Thyroid gland (tissue), 4 donors: ENCODE results near the gene RILPL1. TPM values are rescaled to one million over a fixed set of nuclear protein-coding genes. Genes with fewer than 3 reads are reported as not detected.
"Not testable (repeated sequence)": the region's sequence is repeated elsewhere in the genome, so short reads cannot be mapped to it uniquely, and the experiment has no call there.

Experiments
- DNase-seq, 2 donors: peaks; one replicate each; pipeline ENCODE4 v3.0.0-alpha.2; 2019
- H3K27ac ChIP-seq, 3 donors: fragments of 200-600 bp; sonication (generic); 1 replicate in 2 of 3; 2 replicates in 1 of 3; pipeline ENCODE4 v1.5.1; 2016 to 2019; ENCODE audit warnings: mild to moderate bottlenecking in 1 of 3, moderate library complexity in 1 of 3
- H3K27me3 ChIP-seq: fragments of 200-600 bp; sonication (generic); one replicate; pipeline ENCODE4 v1.5.1; 2019
- H3K36me3 ChIP-seq, 2 donors: fragments of 200-600 bp; sonication (generic); one replicate each; pipeline ENCODE4 v1.5.1; 2016 to 2019
- H3K4me1 ChIP-seq, 2 donors: fragments of 200-600 bp; sonication (generic); one replicate each; pipeline ENCODE4 v1.5.1; 2017 to 2019
- H3K4me3 ChIP-seq, 3 donors: fragments of 200-600 bp; sonication (generic); replicated peaks in 1 of 3; 1 replicate in 2 of 3; 2 replicates in 1 of 3; pipeline ENCODE4 v1.5.1; 2016; ENCODE audit warnings: mild to moderate bottlenecking in 1 of 3
- H3K9me3 ChIP-seq: fragments of 200-600 bp; sonication (generic); one replicate; pipeline ENCODE4 v1.5.1; 2017
- CTCF ChIP-seq, 6 experiments: fragments of 200-600 bp in 3 of 6; fragments of 450-650 bp in 3 of 6; sonication (generic) in 3 of 6; IDR thresholded peaks; one replicate each; pipeline ENCODE4 v1.5.1; 2016 to 2019; ENCODE audit warnings: antibody characterized with exemption in 6 of 6, mild to moderate bottlenecking in 2 of 6, inconsistent platforms in 1 of 6, moderate library complexity in 1 of 6
- POLR2A ChIP-seq, 2 donors: fragments of 450-650 bp; IDR thresholded peaks; one replicate each; pipeline ENCODE4 v1.6.1; 2017; ENCODE audit warnings: antibody characterized with exemption in 2 of 2, mild to moderate bottlenecking in 2 of 2, moderate library complexity in 1 of 2
- WGBS, 2 donors: methylation state at CpG; one replicate each; pipeline ENCODE4 v1.1.5; 2017; 5-methylcytosine and 5-hydroxymethylcytosine counted together
- intact Hi-C: fragments of 100-400 bp; cut with DNase I; formaldehyde crosslinking; loops from one replicate; pipeline ENCODE4 v1.15.1; 2023
- total RNA-seq, 4 donors: library from RNA; depleted of rRNA; stranded (reverse); fragments of >200 nt; gene quantifications; one replicate each; pipeline ENCODE4 v1.2.3, GENCODE V29; 2016

Gene RILPL1
- total RNA-seq, 4 donors from 2014 or later = 22.0 to 37.8 (median 31.6) TPM

GRCh38 chr12:123468786-123469185, 64.7 kb downstream of the RILPL1 start:
- Histone ChIP-seq H3K27me3 (no peaks in the 10 kb centered on the region), H3K36me3 (peaks cover 0 to 19% of the 10 kb centered on the region in 2 donors), H3K4me1 (peaks cover 38 to 51% of the 10 kb centered on the region in 2 donors), H3K9me3 (no peaks in the 10 kb centered on the region), H3K27ac (peak overlapping the region; percentile 41 to 69 (median 64)), H3K4me3 (no peak overlapping the region)
- 4 to 19% methylated on average over 1 of the region's 1 CpG for WGBS, 2 donors
- intact Hi-C loops = no loop called here
- TF ChIP-seq CTCF (IDR thresholded peaks at IDR 0.05) = peak in 3 of 6 experiments; percentile 1 to 14 (median 13)
- TF ChIP-seq POLR2A (IDR thresholded peaks at IDR 0.05) = no peak
- peak; percentile 47 to 72 for DNase-seq

GRCh38 chr12:123465084-123465483, 68.4 kb downstream of the RILPL1 start:
- Histone ChIP-seq H3K36me3 (peaks cover 0 to 10% of the 10 kb centered on the region in 2 donors), H3K9me3 (no peaks in the 10 kb centered on the region), H3K4me1 (peaks cover 30 to 35% of the 10 kb centered on the region in 2 donors), H3K27ac (no peak overlapping the region), H3K4me3 (no peak overlapping the region), H3K27me3 (no peaks in the 10 kb centered on the region)
- 86 to 87% methylated on average over 4 of the region's 4 CpGs for WGBS, 2 donors
- TF ChIP-seq CTCF (IDR thresholded peaks at IDR 0.05) = no peak
- TF ChIP-seq POLR2A (IDR thresholded peaks at IDR 0.05) = no peak
- no peak for DNase-seq
- intact Hi-C loops = no loop called here

- H3K4me3 ChIP-seq, DNase-seq, intact Hi-C loops, H3K27me3 ChIP-seq, H3K27ac ChIP-seq, H3K9me3 ChIP-seq, H3K36me3 ChIP-seq: not testable (repeated sequence)
- peaks cover 22 to 34% of the 10 kb centered on the region in 2 donors for H3K4me1 ChIP-seq
- 93 to 96% methylated on average over 11 of the region's 11 CpGs for WGBS, 2 donors
Measured at GRCh38 chr12:123463174-123463573, 70.3 kb downstream of the RILPL1 start.

- TF ChIP-seq POLR2A (IDR thresholded peaks at IDR 0.05) (peak; percentile 4 to 58), CTCF (IDR thresholded peaks at IDR 0.05) (no peak)
- 0 to 1% methylated on average over 46 of the region's 48 CpGs for WGBS, 2 donors
- intact Hi-C loops = no loop called here
- Histone ChIP-seq H3K9me3 (no peaks in the 10 kb centered on the region), H3K27ac (peak within 1 kb of the TSS; percentile 97 to 99 (median 98)), H3K36me3 (no peaks in the 10 kb centered on the region), H3K4me1 (peaks cover 4 to 15% of the 10 kb centered on the region in 2 donors), H3K27me3 (no peaks in the 10 kb centered on the region), H3K4me3 (peak within 1 kb of the TSS in 2 of 3 donors; percentile 27 to 79)
- DNase-seq = peak; percentile 83 to 85
Measured at GRCh38 chr12:123457980-123458779, 75.3 kb downstream of the RILPL1 start, which contains the start of gene SNRNP35. Gene SNRNP35 (plus strand): TSS chr12:123458139. CDS start chr12:123465541, 7,402 bp downstream.

GRCh38 chr12:123453165-123453564, 80.4 kb downstream of the RILPL1 start:
- H3K9me3 ChIP-seq = no peaks in the 10 kb centered on the region
- H3K4me3 ChIP-seq = no peak overlapping the region
- TF ChIP-seq CTCF (IDR thresholded peaks at IDR 0.05) (no peak), POLR2A (IDR thresholded peaks at IDR 0.05) (no peak)
- no peaks in the 10 kb centered on the region for H3K27me3 ChIP-seq
- intact Hi-C loops = no loop called here
- no peaks in the 10 kb centered on the region for H3K4me1 ChIP-seq
- peak; percentile 45 to 62 for DNase-seq
- no peak overlapping the region for H3K27ac ChIP-seq
- 44 to 49% methylated on average over 3 of the region's 3 CpGs for WGBS, 2 donors
- no peaks in the 10 kb centered on the region for H3K36me3 ChIP-seq

- H3K27ac ChIP-seq, H3K9me3 ChIP-seq, H3K27me3 ChIP-seq, intact Hi-C loops, H3K4me1 ChIP-seq, H3K4me3 ChIP-seq, H3K36me3 ChIP-seq, DNase-seq: not testable (repeated sequence)
- 42 to 89% methylated on average over 1 of the region's 1 CpG for WGBS, 2 donors
Measured at GRCh38 chr12:123452276-123452550, 81.3 kb downstream of the RILPL1 start.
